Stimulated activated CD4-positive, alpha-beta T cell treated with anti-CD3 and anti-CD28 coated beads, Interleukin-12 subunit alpha, Interleukin-12 subunit beta, amount 100 ng/mL, for 48 hours (primary cell): ENCODE results near the gene MIEF1.

Source experiments
- DNase-seq, 3 donors: peaks; one replicate each; pipeline ENCODE4 v3.0.0-alpha.2; 2020; ENCODE audit warnings: low read depth in 2 of 3, low spot score in 1 of 3

The MIEF1 gene

DNA sequence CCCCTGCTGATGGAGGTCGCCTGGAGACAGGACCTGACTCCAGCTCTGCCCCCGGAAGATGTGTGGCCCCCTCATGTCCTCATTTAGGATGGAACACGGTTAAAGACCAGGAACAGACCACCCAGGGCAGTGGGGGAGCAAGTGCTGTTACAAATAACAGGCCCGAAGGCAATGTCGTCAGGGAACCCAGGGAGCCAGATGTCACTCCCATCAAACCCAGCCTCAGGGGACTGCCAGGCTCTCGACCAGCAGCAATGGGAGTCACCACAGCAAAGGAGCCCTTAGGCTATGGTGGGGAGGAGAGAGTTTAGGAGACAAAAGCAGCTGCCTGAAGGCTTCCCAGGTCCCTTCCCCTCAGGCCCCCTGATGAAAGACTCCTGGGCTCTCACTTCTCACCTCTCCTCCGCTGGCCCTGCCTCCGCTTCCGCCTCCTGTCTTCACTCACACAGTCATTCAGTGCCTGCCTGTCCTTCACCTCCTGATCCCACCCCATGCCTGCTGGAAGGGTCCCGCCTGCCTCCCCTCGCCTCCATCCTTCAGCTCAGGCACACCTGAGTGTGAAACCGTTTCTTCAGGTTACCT lies 26.1 kb downstream of the MIEF1 start:
- no peak for DNase-seq

DNA sequence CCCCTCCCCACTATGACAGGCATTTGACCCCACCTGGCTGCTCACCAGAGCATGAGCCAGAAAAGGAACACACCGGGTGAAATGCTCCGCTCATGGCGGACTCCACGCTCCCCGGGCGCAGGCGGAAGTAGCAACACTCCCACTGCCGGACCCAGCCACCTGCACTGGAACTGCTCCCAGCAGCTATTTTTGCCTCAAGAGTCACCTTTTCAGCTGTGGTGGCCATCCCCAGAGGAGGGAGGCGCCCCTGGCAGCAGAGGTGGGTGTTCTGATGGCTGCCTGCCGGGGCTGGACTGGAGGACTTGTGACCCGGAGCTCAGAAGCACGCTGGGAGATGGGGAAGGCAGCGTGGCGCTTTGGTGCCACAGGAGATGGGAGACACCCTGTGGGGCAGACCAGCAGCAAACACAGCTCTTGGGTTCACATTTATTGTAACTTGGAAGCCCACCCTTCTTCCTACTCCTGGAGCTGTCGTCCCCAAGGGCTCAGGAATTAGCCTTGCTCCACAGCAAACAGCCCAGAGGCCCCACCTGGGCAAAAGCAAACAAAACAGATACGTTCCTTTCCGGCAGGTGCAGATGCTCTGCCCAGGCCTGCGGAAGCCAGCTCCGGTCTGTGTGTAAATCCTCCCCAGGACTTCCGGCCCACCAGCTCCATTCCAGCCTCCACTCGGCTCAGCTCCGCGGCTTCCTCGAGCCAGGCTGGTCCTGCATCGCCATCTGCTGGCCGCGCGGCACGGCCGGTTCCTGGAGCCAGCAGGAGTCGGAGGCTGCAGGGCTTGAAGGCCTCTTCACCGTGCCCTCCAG lies 26.8 kb downstream of the MIEF1 start:
- peak; percentile 85 to 88 (median 86) for DNase-seq

DNA sequence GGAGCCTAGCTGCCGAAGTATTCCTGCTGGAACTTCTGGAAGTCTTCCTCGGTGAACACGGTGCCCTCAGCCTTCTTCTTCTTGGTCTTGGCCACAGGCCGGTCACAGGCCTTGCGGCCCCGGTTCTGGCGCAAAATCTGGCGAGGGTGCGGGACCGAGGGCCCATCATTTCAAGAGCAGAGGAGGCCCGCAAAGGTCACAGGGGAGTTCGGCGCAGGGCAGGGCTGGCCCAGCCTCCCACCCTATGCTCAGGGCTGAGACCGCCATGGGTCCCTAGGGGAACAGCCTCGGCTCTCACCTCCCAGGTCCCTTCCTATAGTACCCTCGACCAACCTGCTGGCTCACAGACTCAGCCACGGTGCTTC lies 27.4 kb downstream of the MIEF1 start:
- no peak for DNase-seq

DNA sequence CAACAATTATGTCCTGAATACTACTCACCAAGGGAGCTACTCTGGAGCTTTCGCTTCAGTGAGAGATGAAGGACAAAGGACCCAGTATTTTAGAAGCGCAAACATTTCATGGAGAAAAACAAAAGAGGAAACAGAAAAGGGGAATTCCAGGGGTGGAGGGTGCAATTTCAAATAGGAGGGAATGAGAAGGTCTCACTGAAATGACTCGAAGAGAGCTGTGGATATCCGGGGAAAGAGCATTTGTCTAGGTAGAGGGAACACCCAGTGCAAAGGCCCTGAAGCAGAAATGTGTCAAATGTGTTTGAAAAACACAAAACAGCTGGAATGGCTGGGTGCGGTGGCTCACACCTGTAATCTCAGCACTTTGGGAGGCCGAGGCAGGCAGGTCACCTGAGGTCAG lies 28.0 kb downstream of the MIEF1 start:
- DNase-seq: no peak

DNA sequence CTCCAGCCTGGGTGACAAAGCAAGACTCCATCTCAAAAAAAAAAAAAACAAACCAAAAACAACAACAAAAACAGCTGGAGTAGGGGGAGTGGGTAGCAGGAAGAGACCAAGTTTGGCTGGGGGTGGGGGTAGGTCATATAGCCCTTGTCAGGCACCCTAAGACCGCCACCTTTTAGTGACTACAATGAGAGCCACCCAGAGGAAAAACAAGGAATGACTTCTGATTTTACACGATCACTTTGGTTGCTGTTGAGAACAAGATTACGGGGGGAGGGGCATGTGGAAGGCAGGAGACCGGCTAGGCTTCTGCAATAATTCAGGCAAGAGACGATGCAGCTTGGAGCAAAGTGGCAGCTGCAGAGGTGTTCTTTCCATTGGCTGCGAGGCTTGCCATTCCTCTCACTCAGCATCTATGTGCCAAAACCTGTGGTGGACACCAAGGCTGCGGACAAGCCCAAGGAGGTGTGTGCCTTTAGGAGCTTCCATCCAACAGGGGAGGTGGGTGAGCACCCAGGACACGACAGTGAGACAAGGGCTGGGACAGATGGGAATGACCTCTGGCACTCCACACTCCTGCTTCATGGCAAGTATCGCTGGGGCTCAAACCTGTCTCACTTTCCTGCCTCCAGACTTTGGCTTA lies 28.7 kb downstream of the MIEF1 start:
- no peak for DNase-seq

DNA sequence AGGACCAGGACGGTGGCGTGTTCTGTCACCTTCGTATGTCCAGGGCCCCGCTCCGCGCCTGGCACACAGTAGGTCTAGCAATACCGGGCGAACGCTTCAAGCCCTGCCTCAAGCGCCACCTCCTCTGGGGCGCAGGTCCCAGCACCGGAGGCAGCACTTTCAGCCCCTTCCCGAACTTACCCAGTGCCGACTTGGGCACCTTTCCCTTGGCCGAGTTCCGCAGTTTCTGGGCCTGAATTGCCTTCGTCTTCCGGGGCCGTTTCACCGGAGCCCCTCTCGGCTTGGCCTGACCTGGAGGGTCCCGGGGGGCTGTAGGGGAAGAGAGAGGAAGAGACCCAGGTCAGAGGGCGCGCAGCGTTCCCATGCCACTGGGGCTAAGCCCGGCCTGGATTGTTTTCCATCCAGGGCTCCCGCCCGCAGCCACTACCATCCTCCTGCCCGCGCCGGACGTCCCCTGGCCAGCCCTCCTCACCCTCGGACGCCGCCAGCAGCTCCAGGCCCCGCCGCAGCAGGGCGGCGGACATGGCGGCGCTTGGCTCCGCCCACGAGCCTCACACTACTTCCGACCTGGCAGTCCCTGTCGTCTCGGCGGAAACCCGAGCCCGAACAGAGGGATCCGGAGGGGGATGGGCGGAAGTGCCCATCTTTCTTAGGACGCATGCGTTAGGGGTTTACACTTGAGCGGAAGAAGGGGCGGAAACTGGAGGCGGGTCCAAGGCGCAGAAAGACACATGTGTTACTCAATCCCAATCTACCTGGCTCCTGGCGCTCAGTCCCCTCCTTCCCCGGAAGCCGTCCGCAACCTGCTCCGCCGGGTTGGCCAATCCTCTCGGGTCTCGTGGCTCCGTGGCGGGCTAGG lies 30.4 kb downstream of the MIEF1 start, which contains the start of gene RPS19BP1:
RPS19BP1 (minus strand) TSS at position 534 of the 859 bp plus-strand sequence; CDS start at position 524, 10 bp downstream.
- peak; percentile 99 for DNase-seq

DNA sequence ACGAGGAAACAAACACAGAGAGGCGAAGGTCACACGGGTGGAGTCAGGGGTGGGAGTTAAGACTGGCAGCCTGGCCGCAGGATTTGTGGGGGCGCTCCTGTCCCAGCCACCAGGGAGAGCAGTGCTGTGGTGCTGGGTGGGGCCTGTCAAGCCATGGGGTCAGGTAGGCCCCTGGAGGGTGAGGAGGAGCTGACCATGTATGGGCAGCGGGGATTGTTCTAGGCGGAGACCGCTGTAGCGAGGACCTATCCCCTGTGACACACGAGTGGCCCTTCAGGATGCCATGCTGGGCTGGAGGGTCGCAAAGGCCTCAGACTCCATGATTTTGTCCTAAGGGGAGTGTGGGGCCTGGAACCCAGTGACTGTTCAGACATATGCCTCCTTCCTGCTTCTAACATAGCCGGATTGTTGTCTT lies 32.0 kb downstream of the MIEF1 start:
- no peak for DNase-seq

DNA sequence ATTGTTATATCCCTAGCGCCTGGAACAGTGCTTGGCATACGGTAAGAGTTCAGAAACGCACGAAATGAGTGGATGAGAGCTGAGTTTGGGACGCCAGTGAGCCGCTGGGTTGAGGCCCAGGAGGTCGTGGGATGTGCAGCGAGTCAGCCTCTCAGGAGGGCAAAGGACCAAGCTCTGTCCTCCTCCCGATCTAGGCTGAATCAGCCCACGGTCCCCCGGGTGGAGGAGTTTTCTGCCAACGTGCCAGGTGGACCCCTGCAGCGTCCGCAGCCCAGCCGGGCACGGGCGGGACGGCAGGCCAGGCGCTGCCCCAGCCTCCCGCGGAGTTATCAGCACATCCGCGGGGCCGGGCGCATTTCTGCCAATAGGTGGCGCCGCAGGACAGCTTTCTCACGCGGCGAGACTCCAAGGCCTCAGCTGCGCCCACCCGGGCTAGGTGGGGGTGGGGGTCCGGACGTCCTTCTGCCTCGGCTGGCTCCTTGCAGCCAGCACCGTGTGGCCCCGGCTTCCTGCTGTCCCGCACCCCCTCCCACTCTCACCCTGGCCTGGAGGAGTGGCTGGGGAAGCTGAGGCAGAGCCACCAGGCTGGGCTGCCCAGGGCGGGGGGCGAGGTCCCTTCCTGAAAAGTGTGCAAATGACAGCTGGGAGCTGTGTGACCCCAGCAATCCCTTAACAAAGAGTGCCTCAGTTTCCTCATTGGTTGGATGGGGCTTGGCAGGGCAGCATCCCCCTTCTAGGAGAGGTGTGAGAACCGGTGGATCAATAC lies 32.7 kb downstream of the MIEF1 start:
- peak in 2 of 3 donors; percentile 78 to 87 for DNase-seq

DNA sequence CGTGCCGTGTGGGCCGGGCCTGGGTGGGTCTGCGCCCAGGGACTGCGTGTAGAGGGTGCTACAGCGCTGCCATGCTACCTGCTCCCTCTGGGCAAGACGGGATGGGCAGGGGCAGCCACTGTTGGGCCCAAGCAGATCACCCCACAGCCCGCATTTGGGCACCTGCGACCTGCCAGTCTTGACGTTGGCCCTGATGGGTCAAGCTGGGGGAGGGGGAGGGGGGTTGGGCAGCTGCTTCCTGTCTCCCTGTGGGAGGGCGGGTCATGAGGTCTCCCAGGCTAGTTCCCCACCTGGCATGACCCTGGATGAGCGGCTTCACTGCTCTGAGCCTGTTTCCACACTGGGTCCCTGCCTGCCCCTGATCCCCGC lies 33.3 kb downstream of the MIEF1 start:
- DNase-seq: no peak

DNA sequence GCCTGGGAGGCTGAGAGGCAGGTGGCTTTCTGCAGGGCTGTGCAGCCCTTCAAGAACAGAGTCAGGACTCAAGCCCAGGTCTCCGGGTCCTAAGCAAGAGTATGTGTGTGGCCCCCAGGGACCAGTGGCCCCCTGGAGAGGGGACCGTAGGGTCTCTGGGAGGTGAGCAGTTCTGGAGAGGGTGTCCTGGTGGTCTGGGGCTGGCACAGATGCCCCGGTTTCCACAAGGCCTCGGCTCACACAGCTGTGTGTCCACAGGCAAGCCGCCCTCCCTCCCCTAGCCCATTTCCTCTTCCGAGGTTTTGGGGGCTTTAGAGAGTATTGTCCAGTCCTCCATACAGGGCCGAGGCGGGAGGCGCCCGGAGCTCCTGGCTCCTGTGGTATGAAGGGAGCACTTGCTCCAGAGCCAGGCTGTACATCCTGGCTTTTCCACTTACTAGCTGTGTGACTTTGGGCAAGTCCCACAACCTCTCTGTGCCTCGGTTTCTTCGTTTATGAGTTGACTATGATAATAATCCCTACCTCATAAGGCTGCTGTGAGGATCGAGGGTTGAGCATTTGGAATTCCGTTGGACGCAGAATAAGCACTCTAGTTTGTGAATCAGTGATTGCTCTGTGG lies 33.9 kb downstream of the MIEF1 start:
- DNase-seq: no peak

DNA sequence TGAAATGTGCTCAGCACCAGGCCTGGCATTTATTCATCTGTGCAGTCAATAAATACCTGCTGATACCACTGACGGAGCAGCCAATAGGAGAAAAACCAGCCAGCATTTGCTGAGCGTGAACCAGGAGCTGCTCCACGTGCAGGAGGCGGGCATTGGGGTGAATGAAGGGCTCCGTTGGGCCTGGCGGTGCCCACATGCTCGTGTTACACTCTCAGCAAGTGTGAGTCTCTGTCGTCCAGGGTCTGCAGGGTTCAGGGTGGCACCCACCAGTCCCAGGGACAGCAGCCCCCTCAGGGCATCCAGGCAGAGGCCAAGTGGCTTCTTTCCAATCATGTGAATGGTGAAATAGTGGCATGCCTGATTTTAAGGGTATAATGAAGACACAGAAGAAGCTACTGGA lies 34.6 kb downstream of the MIEF1 start:
- no peak for DNase-seq

DNA sequence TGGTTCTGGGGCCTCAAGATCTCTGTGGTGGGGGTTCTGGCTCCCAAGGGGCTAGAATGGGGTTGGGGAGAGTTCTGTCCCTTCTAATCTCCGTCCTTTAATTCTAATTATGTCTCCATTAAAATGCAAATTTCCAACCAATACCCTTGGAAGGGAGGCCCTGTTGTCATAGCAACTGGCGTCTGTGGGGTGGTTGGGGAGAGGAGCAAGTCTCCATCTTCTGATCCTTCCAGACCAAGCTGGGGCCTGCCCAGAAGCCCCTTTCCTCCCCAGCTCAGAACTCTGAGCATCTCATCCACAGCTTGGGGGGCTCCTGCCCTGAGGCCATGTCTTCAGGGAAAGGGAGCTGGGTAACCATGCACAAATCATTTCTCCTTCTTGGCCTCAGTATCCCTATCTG lies 35.9 kb downstream of the MIEF1 start:
- no peak for DNase-seq

DNA sequence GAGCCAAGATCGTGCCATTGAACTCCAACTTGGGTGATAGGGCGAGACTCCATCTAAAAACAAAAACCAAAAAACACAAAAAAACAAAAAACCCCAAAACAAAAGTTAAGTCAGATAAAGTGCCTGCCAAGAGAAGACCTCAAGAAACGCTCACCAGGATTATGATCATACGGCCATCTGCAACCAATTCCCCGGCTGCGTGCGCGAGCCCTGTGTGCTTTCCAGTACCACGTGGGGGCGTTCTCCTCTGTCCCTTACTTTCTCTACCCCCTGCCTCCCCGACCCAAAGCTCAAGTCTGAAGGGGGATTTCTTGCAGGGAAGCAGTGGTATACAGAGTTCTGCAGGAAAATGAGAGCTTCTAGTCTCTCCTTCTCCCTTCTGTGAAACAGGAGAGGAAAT lies 41.0 kb downstream of the MIEF1 start:
- no peak for DNase-seq

DNA sequence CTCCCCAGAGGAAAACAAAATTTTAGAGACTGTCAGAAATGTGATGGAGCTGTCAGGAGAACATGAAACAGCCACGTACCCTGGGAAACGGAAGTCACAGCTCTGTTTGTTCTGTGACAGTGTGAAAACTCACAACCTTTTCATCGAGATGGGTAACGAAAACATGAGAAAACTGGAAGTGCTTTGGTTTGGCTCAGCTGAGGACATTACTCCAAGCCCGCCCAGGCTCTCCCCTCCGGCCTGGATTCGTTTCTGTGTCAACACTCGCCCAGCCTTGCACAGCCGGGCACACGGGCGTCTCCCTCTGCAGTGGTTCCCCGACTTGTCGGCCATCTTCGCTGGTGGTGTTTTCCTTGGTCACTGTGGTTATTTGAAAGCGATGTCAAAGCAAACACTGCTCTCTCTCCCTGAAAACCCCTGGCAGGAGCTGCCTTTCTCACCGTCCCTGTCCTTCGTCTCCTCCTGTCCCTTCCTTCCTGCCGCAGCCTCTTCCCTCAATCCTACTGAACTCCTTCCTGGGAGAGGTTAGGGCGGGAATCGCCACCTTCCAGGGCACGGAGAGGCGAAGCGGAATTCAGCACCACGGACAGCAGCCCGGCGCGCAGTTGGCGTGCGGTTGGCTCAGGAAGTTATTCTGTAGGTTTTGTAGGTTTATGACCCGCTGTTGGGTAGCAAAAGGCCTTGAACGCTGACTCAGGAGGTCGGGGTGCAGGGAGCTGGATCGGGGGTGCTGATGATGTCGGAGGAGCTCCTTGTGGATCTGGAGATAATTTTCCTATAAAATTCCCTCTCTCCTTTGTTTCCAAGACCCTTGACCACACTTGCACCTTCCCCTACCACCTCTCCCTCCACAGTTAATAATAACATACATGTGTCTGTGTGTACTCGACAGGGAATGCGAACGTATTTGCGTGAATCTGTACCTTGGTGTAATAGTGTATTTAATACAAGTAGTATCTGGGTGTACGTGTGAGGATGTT lies 43.6 kb downstream of the MIEF1 start:
- peak in 2 of 3 donors; percentile 47 to 53 for DNase-seq

DNA sequence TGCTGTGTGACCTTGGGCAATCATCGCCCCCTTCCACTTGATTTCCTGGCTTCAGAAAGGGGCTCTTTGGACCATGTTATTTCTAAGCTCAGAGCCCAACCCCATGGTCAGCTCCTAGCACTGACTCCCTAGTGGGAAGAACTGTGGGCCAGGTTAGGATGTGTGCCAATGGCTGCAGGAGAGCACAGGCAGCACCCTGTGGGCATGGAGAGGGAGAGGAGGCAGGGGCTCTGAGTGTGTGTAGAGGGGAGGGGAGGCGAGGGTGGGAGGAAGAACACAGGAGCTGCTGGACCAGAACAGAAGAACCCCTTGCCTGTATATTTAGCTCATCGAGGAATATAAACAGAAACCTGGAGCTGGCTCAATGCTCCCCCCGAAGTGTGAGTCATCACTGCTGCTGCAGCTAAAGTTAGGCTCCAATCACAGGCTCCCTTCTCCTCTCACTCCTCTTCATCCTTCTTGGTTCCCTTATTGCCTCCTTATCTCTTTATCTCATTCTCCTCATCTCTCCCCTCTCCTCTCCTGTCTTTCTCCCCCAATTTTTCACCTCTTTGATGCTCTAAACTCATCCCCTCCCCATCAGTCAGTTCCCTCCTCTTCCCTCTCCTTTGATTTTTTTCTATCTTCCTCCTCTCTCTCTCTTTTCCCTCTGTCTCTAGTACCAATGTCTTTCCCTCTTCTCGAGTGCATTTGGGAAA lies 44.9 kb downstream of the MIEF1 start:
- DNase-seq: no peak

DNA sequence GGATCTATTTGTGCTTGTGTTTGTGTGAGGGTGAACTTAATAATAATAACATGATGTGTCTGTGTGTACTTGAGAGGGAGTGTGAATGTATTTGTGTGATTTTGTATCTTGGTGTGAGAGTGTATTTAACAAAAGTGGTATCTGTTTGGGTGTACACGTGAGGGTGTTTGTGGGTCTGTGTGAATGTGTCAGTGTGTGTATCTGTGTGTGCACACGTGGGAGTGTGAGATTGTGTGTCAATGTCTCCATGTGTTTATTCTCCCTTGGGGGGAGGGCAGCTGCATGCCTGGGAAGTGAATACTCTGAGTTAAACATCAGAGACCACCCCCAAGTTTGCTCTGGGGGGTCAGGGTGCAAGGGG lies 45.5 kb downstream of the MIEF1 start:
- DNase-seq: no peak

DNA sequence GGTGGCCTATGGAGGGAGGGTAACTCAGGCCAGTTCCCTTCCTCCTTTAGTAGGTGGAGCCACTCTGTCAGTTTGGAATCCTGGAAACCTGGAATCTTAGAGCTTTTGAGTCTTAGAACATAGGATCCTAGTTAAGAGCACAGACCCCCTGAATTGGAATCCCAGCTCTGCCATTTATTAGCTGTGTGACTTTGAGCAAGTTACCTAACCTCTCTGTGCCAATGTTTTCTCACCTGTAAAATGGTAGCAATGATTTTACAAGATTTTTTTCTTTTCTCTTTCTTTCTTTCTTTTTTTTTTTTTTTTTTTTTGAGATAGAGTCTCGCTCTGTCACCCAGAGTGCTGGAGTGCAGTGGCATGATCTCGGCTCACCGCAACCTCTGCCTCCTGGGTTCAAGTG lies 51.3 kb downstream of the MIEF1 start:
- no peak for DNase-seq

DNA sequence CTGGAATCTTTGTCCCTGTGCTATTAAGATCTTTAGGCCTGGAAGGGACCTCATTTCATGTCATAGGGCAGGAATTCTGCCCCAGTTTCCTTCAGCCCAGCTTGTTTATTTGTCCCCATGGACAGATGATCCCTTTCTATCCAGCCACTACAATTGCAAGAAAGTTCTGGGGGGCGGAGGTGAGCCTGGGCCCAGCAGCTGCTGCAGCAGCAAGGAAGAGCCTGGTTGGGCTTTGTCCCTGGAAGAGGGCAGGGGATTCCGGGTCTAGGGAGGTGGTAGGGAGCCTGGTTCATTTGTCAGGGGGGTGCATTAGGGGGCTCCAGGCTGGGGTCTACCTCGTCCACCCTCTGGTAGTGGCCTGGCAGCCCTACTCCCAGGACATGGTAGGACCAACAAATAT lies 52.1 kb downstream of the MIEF1 start:
- no peak for DNase-seq
